ENCODE results near the gene FOXN3. TPM values are rescaled to one million over a fixed set of nuclear protein-coding genes. Genes with fewer than 3 reads are reported as not detected.

Gene FOXN3
- total and polyA plus RNA-seq, 10 of the 15 experiments (the other 5 are each of a cell fraction or from before 2014, with no cell fraction given): 4.5 to 68.9 (median 29.7) TPM

- no TSS peak for BruUV-seq (replicated peaks)
- Histone ChIP-seq H3K27me3 (replicated peaks in 1 of 2; ENCODE audit: control insufficient read depth in 2 of 2, insufficient read depth in 2 of 2, low read length in 1 of 2) (no peaks in the 10 kb centered on the region), H3K4me3 (no peak overlapping the region), H3K27ac (ENCODE audit: control insufficient read depth, insufficient read depth) (no peak overlapping the region), H3K4me1 (ENCODE audit: control insufficient read depth, insufficient read depth, low read length) (peaks cover 25% of the 10 kb centered on the region), H3K4me2 (ENCODE audit: control insufficient read depth, insufficient read depth) (no peak overlapping the region), H3K9me3 (replicated peaks; ENCODE audit: control insufficient read depth, insufficient read depth, low read length) (no peaks in the 10 kb centered on the region), H4K20me1 (ENCODE audit: control insufficient read depth, insufficient read depth) (no peaks in the 10 kb centered on the region), H3K36me3 (ENCODE audit: control insufficient read depth in 2 of 2, insufficient read depth in 2 of 2, low read length in 1 of 2) (peaks cover 0 to 8% of the 10 kb centered on the region in 2 experiments; a peak in 3 of 4 replicates), H2AFZ (ENCODE audit: control insufficient read depth, low read depth, low read length) (no peak overlapping the region), H3K79me2 (ENCODE audit: control insufficient read depth, insufficient read depth, low read length) (peaks cover 82% of the 10 kb centered on the region), H3K9ac (ENCODE audit: control insufficient read depth, insufficient read depth, low read length) (no peak overlapping the region)
- no peak for DNase-seq (ENCODE audit: low read depth, low spot score)
- CTCF ChIA-PET: interaction anchor here (1.0 to 1.5 kb wide), 4 partner anchors 22 to 228 kb away, joined by 3 to 5 read pairs (median 3); no protein-coding TSS in a partner anchor
- SMC1A ChIA-PET (ENCODE audit: uncharacterized antibody, unreplicated experiment): interaction anchor here (1.0 to 1.6 kb wide), 4 partner anchors 10 to 193 kb away, joined by 3 to 9 read pairs (median 6); no protein-coding TSS in a partner anchor
- FAIRE-seq: no peak
- no peak for ATAC-seq
- intact Hi-C loops (cut with micrococcal nuclease; ENCODE audit: unreplicated experiment) (no loop called here), in situ Hi-C loops (cut with MboI) (no loop called here)
- 98% methylated on average over 5 of the region's 5 CpGs for WGBS (ENCODE audit: insufficient coverage, insufficient replicate concordance, low lambda C conversion rate, missing lambda C conversion rate)
- RAD21 ChIA-PET (ENCODE audit: unreplicated experiment): interaction anchor here (0.6 to 1.6 kb wide), 3 partner anchors 9 to 317 kb away, joined by 3 to 7 read pairs (median 5); no protein-coding TSS in a partner anchor
- TF ChIP-seq MAX (IDR thresholded peaks at IDR 0.05; ENCODE audit: low read depth, low read length): no peak
- POLR2A ChIA-PET: interaction anchor here (0.8 kb wide), 1 partner anchor 10 kb away, joined by 3 read pairs; no protein-coding TSS in a partner anchor
Observed at GRCh38 chr14:89405712-89406111, 11.3 kb downstream of the FOXN3 start.

- Histone ChIP-seq H2AFZ (ENCODE audit: control insufficient read depth, low read depth, low read length) (no peak overlapping the region), H3K4me2 (ENCODE audit: control insufficient read depth, insufficient read depth) (no peak overlapping the region), H4K20me1 (ENCODE audit: control insufficient read depth, insufficient read depth) (no peaks in the 10 kb centered on the region), H3K79me2 (ENCODE audit: control insufficient read depth, insufficient read depth, low read length) (peaks cover 73% of the 10 kb centered on the region), H3K27me3 (replicated peaks in 1 of 2; ENCODE audit: control insufficient read depth in 2 of 2, insufficient read depth in 2 of 2, low read length in 1 of 2) (no peaks in the 10 kb centered on the region), H3K4me1 (ENCODE audit: control insufficient read depth, insufficient read depth, low read length) (peaks cover 4% of the 10 kb centered on the region; the same call in 1 of the 2 replicates), H3K9me3 (replicated peaks; ENCODE audit: control insufficient read depth, insufficient read depth, low read length) (no peaks in the 10 kb centered on the region), H3K36me3 (ENCODE audit: control insufficient read depth in 2 of 2, insufficient read depth in 2 of 2, low read length in 1 of 2) (peaks cover 0 to 5% of the 10 kb centered on the region in 2 experiments; a peak in 3 of 4 replicates), H3K9ac (ENCODE audit: control insufficient read depth, insufficient read depth, low read length) (no peak overlapping the region), H3K4me3 (no peak overlapping the region), H3K27ac (ENCODE audit: control insufficient read depth, insufficient read depth) (no peak overlapping the region)
- BruUV-seq (replicated peaks): no TSS peak
- 96% methylated on average over 3 of the region's 3 CpGs for WGBS (ENCODE audit: insufficient coverage, insufficient replicate concordance, low lambda C conversion rate, missing lambda C conversion rate)
- ChIA-PET RAD21 (ENCODE audit: unreplicated experiment) (interaction anchor here (1.0 kb wide), 1 partner anchor 19 kb away, joined by 3 read pairs; no protein-coding TSS in a partner anchor), CTCF (no interaction called here), SMC1A (ENCODE audit: uncharacterized antibody, unreplicated experiment) (interaction anchor here (0.8 to 2.8 kb wide), 4 partner anchors 12 to 51 kb away, joined by 3 to 16 read pairs (median 6); no protein-coding TSS in a partner anchor), POLR2A (interaction anchor here (0.5 to 1.3 kb wide), 3 partner anchors 11 to 1958 kb away, joined by 3 to 4 read pairs (median 3); no protein-coding TSS in a partner anchor)
- TF ChIP-seq PRDM15 (CRISPR knock-in tag; IDR thresholded peaks at IDR 0.05) (no peak), NFYB (IDR thresholded peaks at IDR 0.05; ENCODE audit: insufficient read depth, low read depth, low read length) (peak; percentile 42; the same call in 1 of the 2 replicates)
- ATAC-seq (no peak), FAIRE-seq (no peak), DNase-seq (ENCODE audit: low read depth, low spot score) (no peak)
- in situ Hi-C loops (cut with MboI): no loop called here
- intact Hi-C loops (cut with micrococcal nuclease; ENCODE audit: unreplicated experiment): no loop called here
Observed at GRCh38 chr14:89402363-89402762, 14.7 kb downstream of the FOXN3 start.
